Fibroblast of lung (primary cell): Measurements from ENCODE around the gene OAS3.

Experiments used
- EZH2 ChIP-seq: IDR thresholded peaks from 2 replicates; pipeline ENCODE4 v1.5.1; 2012; ENCODE audit warnings: low read length, control low read depth, mild to moderate bottlenecking; ENCODE audit errors: missing control alignments
- TF ChIP-seq, protein P1 (sequence below), 2 donors: IDR thresholded peaks in 1 of 2; conservative IDR thresholded peaks in 1 of 2; 1 replicate in 1 of 2; 2 replicates in 1 of 2; pipeline ENCODE4 v1.5.1; 2011 to 2012; ENCODE audit warnings: low read length in 2 of 2, control low read depth in 1 of 2, inconsistent platforms in 1 of 2, low read depth in 1 of 2, mild to moderate bottlenecking in 1 of 2

DNA sequence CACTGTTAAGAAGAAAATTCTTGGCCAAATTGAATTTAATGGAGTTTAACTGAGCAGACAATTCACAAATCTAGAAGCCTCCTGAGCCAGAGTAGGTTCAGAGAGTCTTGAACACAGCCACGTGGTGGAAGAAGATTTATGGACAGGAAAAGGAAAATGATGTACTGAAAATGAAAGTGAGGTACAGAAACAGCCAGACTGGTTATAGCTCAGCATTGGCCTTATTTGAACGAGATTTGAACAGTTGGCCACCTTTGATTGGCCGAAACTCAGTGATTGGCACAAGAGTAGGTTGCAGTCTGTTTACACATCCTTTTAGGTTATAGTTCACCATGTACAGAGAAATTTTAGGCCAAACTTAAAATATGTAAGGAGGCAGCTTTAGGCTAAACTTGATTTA, 50.0 kb downstream of the OAS3 start:
- TF ChIP-seq, protein P1, sequence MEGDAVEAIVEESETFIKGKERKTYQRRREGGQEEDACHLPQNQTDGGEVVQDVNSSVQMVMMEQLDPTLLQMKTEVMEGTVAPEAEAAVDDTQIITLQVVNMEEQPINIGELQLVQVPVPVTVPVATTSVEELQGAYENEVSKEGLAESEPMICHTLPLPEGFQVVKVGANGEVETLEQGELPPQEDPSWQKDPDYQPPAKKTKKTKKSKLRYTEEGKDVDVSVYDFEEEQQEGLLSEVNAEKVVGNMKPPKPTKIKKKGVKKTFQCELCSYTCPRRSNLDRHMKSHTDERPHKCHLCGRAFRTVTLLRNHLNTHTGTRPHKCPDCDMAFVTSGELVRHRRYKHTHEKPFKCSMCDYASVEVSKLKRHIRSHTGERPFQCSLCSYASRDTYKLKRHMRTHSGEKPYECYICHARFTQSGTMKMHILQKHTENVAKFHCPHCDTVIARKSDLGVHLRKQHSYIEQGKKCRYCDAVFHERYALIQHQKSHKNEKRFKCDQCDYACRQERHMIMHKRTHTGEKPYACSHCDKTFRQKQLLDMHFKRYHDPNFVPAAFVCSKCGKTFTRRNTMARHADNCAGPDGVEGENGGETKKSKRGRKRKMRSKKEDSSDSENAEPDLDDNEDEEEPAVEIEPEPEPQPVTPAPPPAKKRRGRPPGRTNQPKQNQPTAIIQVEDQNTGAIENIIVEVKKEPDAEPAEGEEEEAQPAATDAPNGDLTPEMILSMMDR (conservative IDR thresholded peaks at IDR 0.05 in 1 of 2, IDR thresholded peaks at IDR 0.05 in 1 of 2; ENCODE audit: low read depth in 1 of 2, low read length in 2 of 2): no peak
- no peak for TF ChIP-seq EZH2
